OCI-LY1 (cell line): ENCODE results near the gene B9D1.

Experiments used
- H2AFZ ChIP-seq: fragments of 200-600 bp; sonication (generic), shearing (Covaris generic); 2 replicates; pipeline ENCODE4 v1.6.0; 2014; ENCODE audit warnings: antibody characterized with exemption, mild to moderate bottlenecking, low read length
- H3F3A ChIP-seq: fragments of 200-600 bp; sonication (generic), shearing (Covaris generic); 2 replicates; pipeline ENCODE4 v1.6.0; 2014; ENCODE audit warnings: mild to moderate bottlenecking, antibody characterized with exemption, low read length, moderate library complexity; ENCODE audit not compliant: insufficient read depth
- H3K27ac ChIP-seq: fragments of 200-600 bp; sonication (generic); 2 replicates; pipeline ENCODE4 v1.5.1; 2014; ENCODE audit warnings: low read length, mixed run types, mild to moderate bottlenecking, low read depth; ENCODE audit not compliant: poor library complexity, severe bottlenecking
- H3K27me3 ChIP-seq: fragments of 200-600 bp; sonication (generic); 2 replicates; pipeline ENCODE4 v1.6.0; 2014; ENCODE audit warnings: antibody characterized with exemption, mild to moderate bottlenecking, low read length, moderate library complexity; ENCODE audit not compliant: insufficient read depth
- H3K36me3 ChIP-seq: fragments of 200-600 bp; sonication (generic); 2 replicates; pipeline ENCODE4 v1.6.1; 2014; ENCODE audit warnings: mild to moderate bottlenecking, antibody characterized with exemption, low read length, moderate library complexity, mixed read lengths; ENCODE audit not compliant: insufficient read depth
- H3K4me1 ChIP-seq: fragments of 200-600 bp; sonication (generic); 2 replicates; pipeline ENCODE4 v1.5.1; 2014; ENCODE audit warnings: mild to moderate bottlenecking, low read length, moderate library complexity; ENCODE audit not compliant: insufficient read depth, severe bottlenecking
- H3K4me2 ChIP-seq: fragments of 200-600 bp; sonication (generic), shearing (Covaris generic); 2 replicates; pipeline ENCODE4 v1.6.1; 2014; ENCODE audit warnings: low read length
- H3K4me3 ChIP-seq: fragments of 200-600 bp; sonication (generic); 2 replicates; pipeline ENCODE4 v1.5.1; 2014; ENCODE audit warnings: low read length, low read depth, mild to moderate bottlenecking, mixed read lengths; ENCODE audit not compliant: poor library complexity, severe bottlenecking
- H3K79me2 ChIP-seq: fragments of 200-600 bp; shearing (Covaris generic); 2 replicates; pipeline ENCODE4 v1.6.1; 2016; ENCODE audit warnings: mixed run types, low read length, mixed read lengths; ENCODE audit not compliant: insufficient read depth
- H3K9ac ChIP-seq: fragments of 200-600 bp; sonication (generic), shearing (Covaris generic); 2 replicates; pipeline ENCODE4 v1.6.1; 2014; ENCODE audit warnings: mild to moderate bottlenecking, low read length, mixed read lengths
- H3K9me2 ChIP-seq: fragments of 200-600 bp; sonication (generic), shearing (Covaris generic); 2 replicates; pipeline ENCODE4 v1.6.1; 2014; ENCODE audit warnings: low read depth, mild to moderate bottlenecking, low read length, mixed read lengths
- H3K9me3 ChIP-seq: fragments of 200-600 bp; shearing (Covaris generic); 2 replicates; pipeline ENCODE4 v1.6.1; 2014; ENCODE audit warnings: low read length, mixed read lengths
- H4K20me1 ChIP-seq: fragments of 200-600 bp; sonication (generic), shearing (Covaris generic); 2 replicates; pipeline ENCODE4 v1.6.0; 2016; ENCODE audit warnings: mild to moderate bottlenecking, low read length; ENCODE audit not compliant: insufficient read depth
- CTCF ChIP-seq: fragments of 200-600 bp; sonication (generic), shearing (Covaris generic); IDR thresholded peaks from 2 replicates; pipeline ENCODE4 v1.5.1; 2017; ENCODE audit warnings: mild to moderate bottlenecking, antibody characterized with exemption, low read length, moderate library complexity, mixed read lengths
- EZH2 ChIP-seq: fragments of 200-600 bp; sonication (generic), shearing (Covaris generic); IDR thresholded peaks from 2 replicates; pipeline ENCODE4 v1.8.0; 2017; ENCODE audit warnings: borderline replicate concordance, mixed run types, mild to moderate bottlenecking, antibody characterized with exemption, low read length, moderate library complexity, mixed read lengths

B9D1 gene

DNA sequence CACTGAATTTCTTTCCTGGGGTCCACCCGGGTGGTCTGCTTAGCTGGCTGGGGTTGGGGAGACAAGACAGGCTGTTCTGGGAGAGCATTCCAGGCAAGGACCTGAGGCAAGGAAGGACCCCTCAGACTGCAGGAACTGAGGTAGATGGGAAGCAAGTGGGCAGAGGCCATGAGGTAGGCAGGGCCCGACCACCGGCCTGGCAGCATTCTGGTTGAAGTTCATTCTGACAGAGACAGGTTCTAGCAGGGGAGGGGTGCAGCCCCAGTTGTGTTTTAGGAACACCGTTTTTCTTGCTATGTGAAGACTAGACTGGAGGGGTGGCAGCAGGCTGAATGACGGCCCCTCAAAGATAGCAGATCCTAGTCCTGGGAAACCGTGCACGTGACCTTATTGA is 17.5 kb downstream of the B9D1 start:
- Histone ChIP-seq H3K27ac (no peak overlapping the region), H3K9me3 (no peaks in the 10 kb centered on the region), H2AFZ (no peak overlapping the region), H3K36me3 (no peaks in the 10 kb centered on the region), H3K9me2 (no peaks in the 10 kb centered on the region), H3K27me3 (no peaks in the 10 kb centered on the region), H3K4me2 (no peak overlapping the region), H3K79me2 (no peaks in the 10 kb centered on the region), H3K9ac (no peak overlapping the region), H3K4me3 (no peak overlapping the region), H4K20me1 (no peaks in the 10 kb centered on the region), H3K4me1 (peaks cover 9% of the 10 kb centered on the region), H3F3A (no peaks in the 10 kb centered on the region)
- TF ChIP-seq CTCF (no peak), EZH2 (no peak)

GRCh38 chr17:19344311-19345066 is 18.0 kb downstream of the B9D1 start:
- Histone ChIP-seq H4K20me1 (no peaks in the 10 kb centered on the region), H3K79me2 (no peaks in the 10 kb centered on the region)

DNA sequence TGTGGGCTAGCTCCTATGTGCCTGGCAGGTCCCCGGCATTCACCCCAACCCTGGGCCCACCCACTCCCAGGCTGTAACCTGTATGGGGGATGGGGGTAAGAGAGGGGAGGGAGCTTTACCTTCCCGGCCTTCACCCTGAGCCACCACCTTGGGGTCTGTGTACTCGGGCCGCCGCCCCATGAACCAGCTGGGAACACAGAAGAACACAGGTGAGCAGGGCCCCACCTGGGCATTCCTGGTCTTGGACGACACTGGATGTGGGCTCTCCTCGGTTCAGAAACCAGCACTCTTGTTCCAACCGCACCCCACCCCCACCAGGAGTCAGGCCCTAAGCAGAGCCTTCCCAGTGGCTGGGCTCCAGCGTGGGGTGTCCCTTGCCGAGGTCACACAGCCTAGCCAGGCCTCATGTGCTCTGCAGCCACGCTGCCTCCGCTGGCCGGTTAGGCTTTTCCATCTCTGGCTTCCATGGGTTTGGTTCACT is 18.8 kb downstream of the B9D1 start:
- no peaks in the 10 kb centered on the region for H3K9me3 ChIP-seq
- H3K36me3 ChIP-seq, result no peaks in the 10 kb centered on the region
- no peaks in the 10 kb centered on the region for H3K9me2 ChIP-seq
- H3K4me3 ChIP-seq, result no peak overlapping the region
- H3K9ac ChIP-seq, result no peak overlapping the region
- H3F3A ChIP-seq, result no peaks in the 10 kb centered on the region
- H4K20me1 ChIP-seq, result no peaks in the 10 kb centered on the region
- H3K79me2 ChIP-seq, result no peaks in the 10 kb centered on the region
- H2AFZ ChIP-seq, result no peak overlapping the region
- no peak overlapping the region for H3K27ac ChIP-seq
- H3K4me1 ChIP-seq, result peaks cover 9% of the 10 kb centered on the region
- H3K4me2 ChIP-seq, result no peak overlapping the region
- no peaks in the 10 kb centered on the region for H3K27me3 ChIP-seq
- TF ChIP-seq CTCF, result no peak
- TF ChIP-seq EZH2, result no peak

More at GRCh38 chr17:19344311-19345066, 18.0 kb downstream of the B9D1 start:
- H2AFZ ChIP-seq, result no peak overlapping the region
- no peaks in the 10 kb centered on the region for H3K9me2 ChIP-seq
- H3K27me3 ChIP-seq, result no peaks in the 10 kb centered on the region
- no peaks in the 10 kb centered on the region for H3K36me3 ChIP-seq
- no peak overlapping the region for H3K4me3 ChIP-seq
- no peak overlapping the region for H3K4me2 ChIP-seq
- no peaks in the 10 kb centered on the region for H3F3A ChIP-seq
- H3K9me3 ChIP-seq, result no peaks in the 10 kb centered on the region
- H3K27ac ChIP-seq, result no peak overlapping the region
- H3K9ac ChIP-seq, result no peak overlapping the region
- TF ChIP-seq CTCF (no peak), EZH2 (no peak)
- H3K4me1 ChIP-seq, result peaks cover 9% of the 10 kb centered on the region
